HepG2 (cell line): ENCODE measurements around the gene TK2. TPM values are rescaled to one million over a fixed set of nuclear protein-coding genes. Genes with fewer than 3 reads are reported as not detected.

Experiments used
- ARNT ChIP-seq: fragments of 450-650 bp; IDR thresholded peaks from 2 replicates; pipeline ENCODE4 v1.6.1; 2017
- DBP ChIP-seq: sonication (generic); formaldehyde crosslinking; IDR thresholded peaks from 2 replicates; pipeline ENCODE4 v1.4.0; 2020; ENCODE audit warnings: missing genetic modification reagents; ENCODE audit errors: not compliant biosample characterization
- E2F2 ChIP-seq: sonication (generic); formaldehyde crosslinking; IDR thresholded peaks from 2 replicates; pipeline ENCODE4 v1.4.0; 2020; ENCODE audit warnings: missing genetic modification reagents, borderline replicate concordance
- HMG20A ChIP-seq: IDR thresholded peaks from 2 replicates; pipeline ENCODE4 v1.6.1; 2016; ENCODE audit warnings: borderline replicate concordance
- HNF1A ChIP-seq, 2 experiments: sonication (generic) in 1 of 2; formaldehyde crosslinking in 1 of 2; IDR thresholded peaks; 2 replicates each; pipeline versions ENCODE4 v1.4.0 to v1.6.1; 2016 to 2020; ENCODE audit warnings: borderline replicate concordance in 1 of 2, low read depth in 1 of 2, mild to moderate bottlenecking in 1 of 2, missing genetic modification reagents in 1 of 2
- HOXA7 ChIP-seq: sonication (generic); formaldehyde crosslinking; IDR thresholded peaks from 2 replicates; pipeline ENCODE4 v1.8.1; 2022; ENCODE audit warnings: mild to moderate bottlenecking, missing genetic modification reagents, moderate library complexity
- KLF16 ChIP-seq, 2 experiments: sonication (generic) in 1 of 2; formaldehyde crosslinking in 1 of 2; IDR thresholded peaks; 2 replicates each; pipeline versions ENCODE4 v1.6.1 to v1.8.0; 2016 to 2023; ENCODE audit warnings: missing genetic modification reagents in 2 of 2, missing compliant biosample characterization in 1 of 2
- KMT2A ChIP-seq: sonication (generic); formaldehyde crosslinking; IDR thresholded peaks from 2 replicates; pipeline ENCODE4 v1.4.0; 2020; ENCODE audit warnings: missing genetic modification reagents
- RARA ChIP-seq: IDR thresholded peaks from 2 replicates; pipeline ENCODE4 v1.6.1; 2016; ENCODE audit warnings: missing genetic modification reagents, missing compliant biosample characterization
- SETDB1 ChIP-seq: sonication (generic); formaldehyde crosslinking; IDR thresholded peaks from 2 replicates; pipeline ENCODE4 v1.5.1; 2020; ENCODE audit warnings: missing genetic modification reagents, mild to moderate bottlenecking, borderline replicate concordance
- SIN3A ChIP-seq: IDR thresholded peaks from 2 replicates; pipeline ENCODE4 v1.6.1; 2011; ENCODE audit warnings: low read depth, mild to moderate bottlenecking, control low read depth, low read length, borderline replicate concordance
- ZBTB20 ChIP-seq: sonication (generic); formaldehyde crosslinking; IDR thresholded peaks from 2 replicates; pipeline ENCODE4 v1.8.1; 2023; ENCODE audit warnings: missing genetic modification reagents, low read depth, mild to moderate bottlenecking, borderline replicate concordance
- ZBTB38 ChIP-seq: sonication (generic); formaldehyde crosslinking; IDR thresholded peaks from 2 replicates; pipeline ENCODE4 v1.5.1; 2020; ENCODE audit warnings: mild to moderate bottlenecking, missing genetic modification reagents
- ZBTB46 ChIP-seq: sonication (generic); formaldehyde crosslinking; IDR thresholded peaks from 2 replicates; pipeline ENCODE4 v1.4.0; 2020; ENCODE audit warnings: mild to moderate bottlenecking, missing genetic modification reagents, borderline replicate concordance
- ZEB1 ChIP-seq: IDR thresholded peaks from 2 replicates; pipeline ENCODE4 v1.6.1; 2012; ENCODE audit warnings: mild to moderate bottlenecking, low read depth, inconsistent platforms; ENCODE audit not compliant: insufficient replicate concordance
- ZNF180 ChIP-seq: sonication (generic); formaldehyde crosslinking; IDR thresholded peaks from 2 replicates; pipeline ENCODE4 v1.4.0; 2020; ENCODE audit warnings: low read depth, missing genetic modification reagents, borderline replicate concordance
- ZNF576 ChIP-seq: sonication (generic); formaldehyde crosslinking; IDR thresholded peaks from 2 replicates; pipeline ENCODE4 v1.4.0; 2020; ENCODE audit warnings: mild to moderate bottlenecking, missing genetic modification reagents
- ZNF652 ChIP-seq: IDR thresholded peaks from 2 replicates; pipeline ENCODE4 v1.6.1; 2016; ENCODE audit warnings: low read depth, borderline replicate concordance
- ZNF672 ChIP-seq: sonication (generic); formaldehyde crosslinking; IDR thresholded peaks from 2 replicates; pipeline ENCODE4 v1.8.1; 2022; ENCODE audit warnings: missing genetic modification reagents
- polyA plus RNA-seq, 8 experiments: library from polyadenylated mRNA; depleted of rRNA in 3 of 8; stranded (reverse) in 7 of 8; unstranded in 1 of 8; fragments of >200 nt; fragmentation: Illumina TruSeq in 4 of 8; extraction: Trizol in 4 of 8; gene quantifications; 2 replicates each; pipeline versions ENCODE4 v1.2.1 to v1.2.3, GENCODE V29; 2011 to 2016; ENCODE audit warnings: low read depth in 4 of 8, missing spikeins in 1 of 8, mixed read lengths in 1 of 8; ENCODE audit not compliant: insufficient read depth in 1 of 8
- total RNA-seq, 5 experiments: library from RNA; depleted of rRNA; stranded (reverse); fragments of >200 nt; fragmentation: Illumina TruSeq; extraction: Trizol; gene quantifications; 2 replicates each; pipeline ENCODE4 v1.2.3, GENCODE V29; 2016; ENCODE audit warnings: low read depth in 1 of 5

Gene TK2
- total and polyA plus RNA-seq, 2 of the 13 experiments (the other 11 are each of a cell fraction or from before 2014, with no cell fraction given) = 18.7 to 21.0 TPM

- TF ChIP-seq KLF16 (CRISPR knock-in tag; IDR thresholded peaks at IDR 0.05) = peak; percentile 94 to 98; a peak in 3 of 4 replicates
- TF ChIP-seq ZNF180 = no peak; the same call in 1 of the 2 replicates
- TF ChIP-seq RARA = peak; percentile 71
- TF ChIP-seq E2F2 (CRISPR knock-in tag) = peak; percentile 84; the same call in 1 of the 2 replicates
- no peak for TF ChIP-seq ZNF576 (CRISPR knock-in tag)
- TF ChIP-seq ZBTB38 (CRISPR knock-in tag) = peak; percentile 98
- no peak for TF ChIP-seq HMG20A (CRISPR knock-in tag)
- TF ChIP-seq ZEB1 = peak; percentile 78
- peak; percentile 77; the same call in 1 of the 2 replicates for TF ChIP-seq SIN3A
- TF ChIP-seq ZBTB46 (CRISPR knock-in tag) = 0 out of 2 replicates have a peak, but pooled peaks have one; percentile 29
- TF ChIP-seq ZNF652 (CRISPR knock-in tag) = peak; percentile 11; the same call in 1 of the 2 replicates
- peak; percentile 90; the same call in 1 of the 2 replicates for TF ChIP-seq SETDB1 (CRISPR knock-in tag)
- TF ChIP-seq HNF1A (IDR thresholded peaks at IDR 0.05; ENCODE audit: low read depth) = no peak
- peak; percentile 83 for TF ChIP-seq HNF1A (CRISPR knock-in tag; IDR thresholded peaks at IDR 0.05; ENCODE audit: borderline replicate concordance)
- TF ChIP-seq ZBTB20 (CRISPR knock-in tag) = peak; percentile 98
- TF ChIP-seq ZNF672 = peak; percentile 98
- TF ChIP-seq KMT2A (CRISPR knock-in tag) = peak; percentile 96
- TF ChIP-seq HOXA7 = peak; percentile 96; the same call in 1 of the 2 replicates
- no peak for TF ChIP-seq ARNT
- TF ChIP-seq DBP (CRISPR knock-in tag) = no peak
Observed at GRCh38 chr16:66552286-66553177, 2.6 kb upstream of the TK2 start, which contains the start of gene CKLF (continued).
